GM12891 (cell line): Measurements from ENCODE around the gene SASH1.

Experiments
- POLR2AphosphoS5 ChIP-seq: IDR thresholded peaks from 2 replicates; pipeline ENCODE4 v1.6.1; 2011; ENCODE audit warnings: low read depth, low read length, control low read depth
- POU2F2 ChIP-seq: IDR thresholded peaks from 2 replicates; pipeline ENCODE4 v1.6.1; 2011; ENCODE audit warnings: low read depth, mild to moderate bottlenecking, control low read depth, low read length, moderate library complexity

GRCh38 chr6:148452876-148453275 is 110.2 kb downstream of the SASH1 start:
- TF ChIP-seq POLR2AphosphoS5 (no peak), POU2F2 (no peak)
